HG02588 (cell line): ENCODE results near the gene PAX1.

Source experiments
- ATAC-seq: cut with Tn5 transposase; IDR thresholded peaks from one replicate; pipeline ENCODE4 v1.9.1; 2021; ENCODE audit warnings: mild to moderate bottlenecking, moderate library complexity; ENCODE audit not compliant: unreplicated experiment

The PAX1 gene

DNA sequence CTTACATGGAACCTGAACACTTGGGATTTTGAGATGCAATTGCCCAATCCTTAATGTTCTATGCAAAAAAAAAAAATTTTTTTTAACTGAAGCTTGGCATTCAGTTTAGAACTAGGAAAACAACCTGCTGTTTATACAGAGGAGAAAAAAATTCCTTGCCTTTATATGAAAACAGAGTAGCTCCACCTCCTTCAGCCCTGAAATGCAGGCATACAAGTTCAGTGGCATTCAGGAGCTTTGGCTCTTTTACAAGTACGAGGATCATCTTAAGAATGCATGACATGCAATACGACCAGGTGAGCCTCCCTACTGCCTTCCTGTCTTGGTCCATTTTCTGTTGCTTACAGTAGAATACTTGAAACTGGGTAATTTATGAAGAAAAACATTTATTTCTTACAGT lies 20.4 kb downstream of the PAX1 start:
- no peak for ATAC-seq

GRCh38 chr20:21729316-21729715 lies 23.9 kb downstream of the PAX1 start:
- ATAC-seq: no peak

DNA sequence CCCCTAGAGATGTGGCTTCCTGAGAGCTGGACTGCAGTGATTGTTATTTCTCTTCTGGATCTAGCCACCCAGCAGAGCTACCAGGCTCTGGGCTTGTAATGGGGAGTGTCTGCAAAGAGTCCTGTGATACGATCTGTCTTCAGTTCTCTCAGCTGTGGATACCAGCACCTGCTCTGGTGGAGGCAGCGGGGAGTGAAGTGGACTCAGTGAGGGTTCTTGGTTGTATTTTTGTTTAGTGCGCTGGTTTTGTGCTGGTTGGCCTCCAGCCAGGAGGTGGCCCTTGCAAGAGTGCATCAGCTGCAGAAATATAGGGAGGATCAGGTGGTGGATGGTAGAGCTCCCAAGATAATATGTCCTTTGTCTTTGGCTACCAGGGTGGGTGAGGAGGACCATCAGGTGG lies 33.7 kb downstream of the PAX1 start:
- ATAC-seq: no peak

DNA sequence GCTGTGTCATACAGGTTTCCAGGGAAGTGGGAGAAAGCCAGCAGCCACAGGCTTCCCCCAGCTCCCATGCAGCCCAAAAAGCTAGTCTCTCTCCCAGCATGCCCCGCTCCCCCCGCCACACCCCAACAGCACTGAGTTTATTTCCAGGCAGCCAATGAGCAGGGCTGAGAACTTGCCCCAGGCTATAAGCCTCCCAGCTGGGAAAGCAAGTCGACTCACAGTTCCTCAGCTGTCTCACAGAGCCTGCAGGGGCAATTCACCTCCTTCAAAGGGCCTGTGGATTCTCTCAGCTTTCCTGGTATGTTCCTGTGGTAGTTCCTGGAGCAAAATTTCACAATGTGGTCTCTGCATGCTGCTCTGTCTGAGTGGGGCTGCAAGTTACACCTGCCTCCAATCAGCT lies 34.2 kb downstream of the PAX1 start:
- ATAC-seq: no peak

DNA sequence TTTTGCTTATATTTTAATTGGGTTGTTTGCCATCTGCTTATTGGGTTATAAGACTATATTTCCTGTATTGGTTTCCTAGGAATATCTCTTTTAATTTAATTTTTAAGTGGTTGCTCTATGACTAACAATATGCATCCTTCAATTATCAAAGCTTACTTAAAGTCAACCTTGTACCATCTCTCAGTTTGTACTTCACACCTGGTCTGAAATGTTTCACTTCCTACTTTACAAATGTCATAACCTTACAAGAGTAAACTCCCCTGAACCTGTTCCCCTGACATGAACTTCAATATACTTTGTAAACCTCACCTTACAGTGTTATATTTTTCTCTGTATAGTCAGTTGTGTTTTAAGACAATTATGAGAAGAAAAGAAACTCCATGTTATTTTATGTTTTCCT lies 35.8 kb downstream of the PAX1 start:
- no peak for ATAC-seq

DNA sequence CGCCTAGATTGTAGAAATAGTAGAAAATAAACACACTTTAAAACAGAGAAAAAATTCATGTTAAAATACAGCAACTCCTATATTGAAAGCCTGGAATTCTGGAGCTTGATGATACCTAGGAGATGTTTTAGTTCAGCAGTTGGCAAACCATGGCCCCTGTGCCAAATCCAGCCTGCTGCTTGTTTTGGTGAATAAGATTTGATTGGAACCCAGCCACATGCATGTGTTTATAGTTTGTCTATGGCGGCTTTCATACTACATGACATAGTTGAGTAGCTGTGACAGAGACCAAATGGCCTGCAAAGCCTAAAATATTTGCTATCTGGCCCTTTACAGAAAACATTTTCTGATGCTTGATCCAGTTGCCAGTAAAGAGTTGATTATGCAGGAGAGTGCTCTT lies 57.2 kb downstream of the PAX1 start:
- ATAC-seq: no peak

DNA sequence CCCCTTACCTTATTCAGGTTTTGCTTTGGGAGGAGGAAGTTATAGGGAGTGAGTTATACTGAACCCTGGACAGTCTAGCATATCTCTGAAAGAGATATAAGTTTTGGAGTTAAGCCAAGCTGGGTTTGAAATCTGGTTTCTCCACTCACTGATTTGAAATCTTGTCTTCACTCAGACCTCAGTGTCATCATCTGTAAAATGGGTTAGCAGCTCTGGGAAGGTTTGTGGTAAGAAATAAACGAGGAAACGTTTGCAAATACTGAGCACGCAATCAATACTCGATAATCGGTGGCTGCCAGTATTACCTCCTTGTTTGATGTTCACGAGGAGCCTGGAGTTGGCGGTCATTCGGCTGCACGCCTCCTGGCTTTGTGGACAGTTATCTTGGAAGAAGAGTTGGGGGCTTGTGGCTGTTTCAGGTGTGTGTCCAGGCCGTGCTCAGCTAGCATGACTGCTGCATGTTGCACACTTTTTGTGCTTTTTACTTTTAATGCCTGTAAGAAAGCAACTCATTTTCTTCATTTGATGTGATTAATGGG lies 61.8 kb downstream of the PAX1 start:
- ATAC-seq: no peak

GRCh38 chr20:21767739-21768223 lies 62.3 kb downstream of the PAX1 start:
- no peak for ATAC-seq
